Mesodermal cell (in vitro differentiated cells): Measurements from ENCODE around the gene KIF5C.

Experiments used
- H3K27ac ChIP-seq: 2 replicates; pipeline ENCODE4 v1.7.0; 2013; ENCODE audit warnings: mild to moderate bottlenecking, low read depth, low read length, moderate library complexity; ENCODE audit not compliant: severe bottlenecking
- H3K36me3 ChIP-seq: 2 replicates; pipeline ENCODE4 v1.7.1; 2013; ENCODE audit warnings: mild to moderate bottlenecking, low read length, moderate library complexity; ENCODE audit not compliant: control insufficient read depth, insufficient read depth
- H3K4me1 ChIP-seq: one replicate; pipeline ENCODE4 v1.7.1; 2013; ENCODE audit warnings: mild to moderate bottlenecking, low read length; ENCODE audit not compliant: insufficient read depth, control insufficient read depth, poor library complexity, severe bottlenecking
- H3K4me3 ChIP-seq: 2 replicates; pipeline ENCODE4 v1.7.0; 2013; ENCODE audit warnings: low read length, control low read depth, mild to moderate bottlenecking; ENCODE audit not compliant: insufficient read depth, poor library complexity, severe bottlenecking; ENCODE audit errors: extremely low read depth
- H3K9me3 ChIP-seq: 2 replicates; pipeline ENCODE4 v1.7.1; 2013; ENCODE audit warnings: mild to moderate bottlenecking, low read length, moderate library complexity; ENCODE audit not compliant: control insufficient read depth
- WGBS, 2 experiments: methylation state at CpG; one replicate each; pipeline ENCODE4 v1.1.5; 2013; ENCODE audit warnings: missing lambda C conversion rate in 2 of 2; ENCODE audit not compliant: insufficient coverage in 2 of 2; 5-methylcytosine and 5-hydroxymethylcytosine counted together

Gene KIF5C

DNA sequence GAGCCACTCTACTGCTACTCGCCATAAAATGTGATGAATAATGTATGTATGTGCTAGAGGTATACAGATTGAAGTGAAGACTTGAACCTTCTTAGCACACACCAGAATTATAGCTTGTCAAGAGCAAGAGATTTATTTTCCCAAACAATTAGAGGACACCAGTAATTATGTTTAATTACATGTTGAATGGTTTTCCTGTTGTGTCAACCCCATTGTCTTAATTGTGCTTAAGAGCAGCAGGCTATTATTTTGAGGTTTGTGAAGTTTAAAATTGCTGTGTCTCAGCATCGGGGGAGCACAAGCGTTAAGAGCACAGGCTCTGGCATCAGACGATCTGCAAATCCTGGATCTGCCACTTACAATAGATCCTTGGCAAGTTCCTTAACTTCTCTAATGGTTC lies 29.0 kb downstream of the KIF5C start:
- Histone ChIP-seq H3K4me1 (peaks cover 5% of the 10 kb centered on the region), H3K9me3 (no peaks in the 10 kb centered on the region), H3K4me3 (no peak overlapping the region), H3K27ac (no peak overlapping the region), H3K36me3 (no peaks in the 10 kb centered on the region)
- 77 to 79% methylated on average over 3 of the region's 4 CpGs for WGBS, 2 experiments

- H3K36me3 ChIP-seq = no peaks in the 10 kb centered on the region
- H3K9me3 ChIP-seq = no peaks in the 10 kb centered on the region
- 94 to 97% methylated on average over 3 of the region's 4 CpGs for WGBS, 2 experiments
- H3K4me1 ChIP-seq = peaks cover 10% of the 10 kb centered on the region
- no peak overlapping the region for H3K4me3 ChIP-seq
- no peak overlapping the region for H3K27ac ChIP-seq
Observed at GRCh38 chr2:148906124-148906523, 31.1 kb downstream of the KIF5C start.

GRCh38 chr2:148907085-148907785 lies 32.2 kb downstream of the KIF5C start:
- 83 to 100% methylated on average over 4 to 5 of the region's 5 CpGs for WGBS, 2 experiments
- H3K9me3 ChIP-seq = no peaks in the 10 kb centered on the region
- no peak overlapping the region for H3K27ac ChIP-seq
- H3K36me3 ChIP-seq = no peaks in the 10 kb centered on the region
- no peak overlapping the region for H3K4me3 ChIP-seq
- peaks cover 7% of the 10 kb centered on the region for H3K4me1 ChIP-seq

DNA sequence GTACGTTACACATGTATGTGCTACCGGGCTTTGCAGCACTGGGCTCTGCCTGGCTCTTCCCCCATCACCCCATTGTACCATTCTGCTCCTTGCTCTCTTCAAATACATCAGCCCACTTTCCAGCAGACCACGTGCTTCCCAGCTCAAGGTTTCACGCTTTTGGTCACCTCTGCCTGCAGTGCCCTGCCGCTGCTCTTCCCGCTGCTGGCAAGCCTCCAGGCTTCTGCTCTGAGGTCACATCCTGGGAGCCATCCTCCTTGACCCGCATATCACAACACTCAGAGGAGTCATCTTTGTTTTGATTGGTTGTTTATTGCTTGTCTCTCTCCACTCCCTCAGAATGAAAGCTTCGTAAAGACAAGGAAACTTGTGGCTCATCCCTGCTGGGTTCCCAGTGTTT lies 34.1 kb downstream of the KIF5C start:
- Histone ChIP-seq H3K36me3 (no peaks in the 10 kb centered on the region), H3K4me1 (peaks cover 7% of the 10 kb centered on the region), H3K9me3 (no peaks in the 10 kb centered on the region), H3K27ac (no peak overlapping the region), H3K4me3 (no peak overlapping the region)
- 91 to 94% methylated on average over 2 to 6 of the region's 8 CpGs for WGBS, 2 experiments

DNA sequence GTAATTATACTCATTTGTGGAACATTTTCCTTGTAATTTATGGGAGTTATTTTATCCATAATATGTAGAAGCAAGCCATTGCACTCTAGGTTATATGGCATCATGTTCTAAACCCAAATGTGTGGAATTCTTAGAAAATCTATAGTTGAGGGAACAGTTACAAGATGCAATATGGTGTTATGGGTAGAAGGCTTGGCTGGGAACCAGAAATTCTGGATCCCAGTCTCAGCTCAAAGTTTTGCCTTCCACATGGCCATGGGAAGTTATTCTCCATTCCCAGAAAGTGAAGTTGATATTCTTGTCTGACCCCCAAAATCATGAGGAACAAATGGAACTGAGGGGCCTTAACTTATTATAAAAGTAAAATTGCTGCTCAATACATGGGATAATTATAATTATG lies 38.0 kb downstream of the KIF5C start:
- H3K27ac ChIP-seq = no peak overlapping the region
- H3K4me1 ChIP-seq = peaks cover 7% of the 10 kb centered on the region
- H3K4me3 ChIP-seq = no peak overlapping the region
- H3K9me3 ChIP-seq = peaks cover 8% of the 10 kb centered on the region
- no peaks in the 10 kb centered on the region for H3K36me3 ChIP-seq

DNA sequence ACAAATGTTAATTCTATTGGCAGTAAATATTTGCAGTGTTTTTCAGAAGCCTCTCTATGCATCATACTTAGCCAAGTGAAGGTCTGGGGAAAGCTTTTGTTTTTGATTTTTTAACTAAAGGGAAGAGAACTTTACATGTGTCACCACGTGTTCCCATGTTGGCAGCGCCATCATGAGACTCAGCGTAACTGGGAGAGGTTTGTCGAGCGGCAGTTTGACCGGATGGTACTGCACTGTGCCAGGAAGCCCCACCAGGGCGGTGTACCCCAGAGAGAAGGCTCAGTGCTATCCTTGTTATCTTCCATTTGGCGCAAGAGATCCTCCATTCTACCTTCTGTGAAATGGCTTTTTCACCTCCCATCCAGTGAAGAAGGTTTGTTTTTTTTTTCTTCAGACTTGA lies 38.5 kb downstream of the KIF5C start:
- Histone ChIP-seq H3K4me3 (no peak overlapping the region), H3K27ac (no peak overlapping the region), H3K9me3 (peaks cover 12% of the 10 kb centered on the region), H3K4me1 (peaks cover 7% of the 10 kb centered on the region), H3K36me3 (no peaks in the 10 kb centered on the region)
- WGBS, 2 experiments = 96 to 98% methylated on average over 7 of the region's 8 CpGs

GRCh38 chr2:148914463-148914862 lies 39.4 kb downstream of the KIF5C start:
- WGBS, 2 experiments = 88 to 98% methylated on average over 3 to 4 of the region's 4 CpGs
- no peak overlapping the region for H3K4me3 ChIP-seq
- H3K27ac ChIP-seq = no peak overlapping the region
- H3K9me3 ChIP-seq = peaks cover 17% of the 10 kb centered on the region
- H3K4me1 ChIP-seq = peaks cover under 1% of the 10 kb centered on the region
- no peaks in the 10 kb centered on the region for H3K36me3 ChIP-seq

DNA sequence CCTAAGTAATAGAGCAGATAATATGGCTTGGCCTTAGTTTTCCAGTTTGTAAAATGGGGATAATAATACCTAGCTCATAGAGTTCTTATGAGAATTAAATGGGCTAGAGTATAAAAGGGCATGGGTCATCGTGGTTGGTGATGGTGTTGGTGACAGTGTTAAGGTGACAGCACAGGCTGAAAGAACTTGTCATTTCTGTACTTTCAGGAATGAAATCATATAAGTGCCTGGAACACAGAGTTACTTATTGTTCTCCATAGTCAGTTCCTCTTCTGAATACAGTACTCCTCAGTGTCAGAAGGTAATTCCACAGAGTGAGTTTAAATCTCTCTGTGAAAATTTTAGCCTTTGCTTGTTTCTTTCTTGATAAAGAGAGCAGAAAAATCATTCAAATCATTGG lies 42.4 kb downstream of the KIF5C start:
- peaks cover 17% of the 10 kb centered on the region for H3K9me3 ChIP-seq
- no peak overlapping the region for H3K4me3 ChIP-seq
- WGBS, 2 experiments = 100% methylated on average over 1 of the region's 1 CpG; no CpG with 5 or more reads in 1 of the 2 experiments
- H3K27ac ChIP-seq = no peak overlapping the region
- H3K4me1 ChIP-seq = no peaks in the 10 kb centered on the region
- no peaks in the 10 kb centered on the region for H3K36me3 ChIP-seq

DNA sequence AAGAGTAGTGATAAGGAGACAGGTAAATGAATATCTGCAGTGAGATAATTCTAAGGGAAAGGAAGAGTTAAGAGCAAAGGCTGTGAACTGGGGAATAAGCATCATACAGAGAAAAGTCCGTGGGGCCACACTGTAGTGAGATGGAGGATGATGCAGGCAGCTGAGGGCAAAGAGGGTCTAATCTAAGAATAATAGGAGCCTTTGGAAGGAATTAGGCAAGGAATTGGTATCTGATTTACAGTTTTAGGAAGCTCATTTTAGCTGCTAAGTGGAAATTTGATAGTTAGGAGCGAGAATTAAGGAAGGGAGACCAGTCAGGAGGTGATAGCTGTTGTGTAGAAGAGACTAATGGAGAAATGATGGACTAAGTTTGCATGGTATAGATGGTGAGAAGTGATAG lies 43.5 kb downstream of the KIF5C start:
- H3K9me3 ChIP-seq = peaks cover 17% of the 10 kb centered on the region
- WGBS, 2 experiments = 91 to 94% methylated on average over 2 of the region's 2 CpGs
- H3K36me3 ChIP-seq = no peaks in the 10 kb centered on the region

DNA sequence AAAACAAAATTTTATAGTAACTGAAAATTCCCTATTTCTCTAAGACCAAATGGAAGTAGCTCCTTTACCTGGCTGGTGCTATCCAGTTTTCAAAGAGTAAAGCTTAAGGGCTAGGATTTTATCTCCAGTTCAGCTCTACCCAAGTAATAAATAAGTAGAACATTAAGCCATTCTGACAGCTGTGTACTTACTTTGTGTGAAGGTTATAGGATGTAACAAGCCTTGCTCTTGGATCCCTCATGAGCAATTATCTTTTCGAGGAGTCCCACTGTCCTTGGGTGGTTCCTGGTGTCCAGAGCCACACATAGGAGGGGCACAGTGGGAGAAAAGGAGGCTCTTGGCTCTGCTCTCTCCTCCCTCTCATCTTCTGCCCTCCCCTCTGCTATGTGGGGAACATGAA lies 45.5 kb downstream of the KIF5C start:
- peaks cover 17% of the 10 kb centered on the region for H3K9me3 ChIP-seq
- H3K27ac ChIP-seq = no peak overlapping the region
- no peaks in the 10 kb centered on the region for H3K4me1 ChIP-seq
- H3K4me3 ChIP-seq = no peak overlapping the region
- no CpG with 5 or more reads among the region's 1 CpG for WGBS, 2 experiments
- no peaks in the 10 kb centered on the region for H3K36me3 ChIP-seq

More for the DNA sequence above, 43.5 kb downstream of the KIF5C start:
- no peak overlapping the region for H3K4me3 ChIP-seq
- no peaks in the 10 kb centered on the region for H3K4me1 ChIP-seq
- no peak overlapping the region for H3K27ac ChIP-seq

- 96% methylated on average over 3 to 5 of the region's 5 CpGs for WGBS, 2 experiments
- no peaks in the 10 kb centered on the region for H3K4me1 ChIP-seq
- H3K27ac ChIP-seq = no peak overlapping the region
- H3K4me3 ChIP-seq = no peak overlapping the region
- peaks cover 17% of the 10 kb centered on the region for H3K9me3 ChIP-seq
- peaks cover 8% of the 10 kb centered on the region for H3K36me3 ChIP-seq
Observed at GRCh38 chr2:148922062-148922461, 47.0 kb downstream of the KIF5C start.
